GM21390 (cell line): ENCODE results near the gene GPATCH8.
"Not testable (repeated sequence)": the region's sequence is repeated elsewhere in the genome, so short reads cannot be mapped to it uniquely, and the experiment has no call there.

Experiments
- ATAC-seq: cut with Tn5 transposase; IDR thresholded peaks from one replicate; pipeline ENCODE4 v1.9.1; 2021; ENCODE audit not compliant: unreplicated experiment

GPATCH8 gene

DNA sequence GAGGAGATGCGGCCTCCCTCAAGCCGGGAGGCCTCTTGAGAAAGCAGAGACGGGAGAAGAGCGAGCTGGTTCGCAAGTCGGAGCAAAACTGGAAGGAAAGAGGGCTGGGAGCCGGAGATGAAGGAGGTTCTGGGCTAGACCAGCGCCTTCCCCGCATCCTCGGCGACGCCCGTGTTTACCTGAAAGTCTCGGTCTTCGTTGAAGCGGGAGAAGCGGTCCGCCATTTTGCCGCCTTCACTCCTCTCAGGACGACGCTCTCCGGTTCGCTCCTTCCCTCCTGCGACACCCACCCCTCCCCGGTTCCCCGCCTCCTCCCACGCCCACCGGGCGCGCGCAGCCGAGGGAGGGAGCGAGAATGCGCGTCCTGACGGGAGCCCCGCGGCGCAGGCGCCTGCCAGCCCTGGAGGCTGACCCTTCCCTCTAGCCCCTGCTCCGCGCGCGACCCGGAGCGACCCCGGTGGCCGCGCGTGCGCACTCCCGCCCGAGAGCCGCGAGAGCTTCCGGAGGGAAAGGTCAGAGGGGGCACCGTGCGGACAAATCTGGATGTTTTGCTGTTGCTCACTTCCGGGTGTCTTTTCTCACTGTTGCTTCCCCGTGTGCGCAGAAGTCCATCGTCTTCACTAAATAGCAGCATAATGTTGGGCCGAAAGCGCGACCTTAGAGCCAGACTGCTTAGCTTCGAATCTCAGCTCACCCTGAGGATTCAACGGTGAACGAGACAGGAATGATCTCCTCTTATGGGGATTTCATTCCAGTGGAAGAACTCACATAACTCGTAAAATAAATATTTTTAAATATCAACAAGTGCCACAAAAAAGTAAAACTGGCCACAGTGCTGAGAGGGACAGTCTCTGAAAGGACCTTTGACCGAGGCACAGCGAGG is at the start of gene GPATCH8:
GPATCH8 (minus strand) TSS at position 260 of the 883 bp plus-strand sequence; CDS start at position 224, 36 bp downstream.
- peak; percentile 86 for ATAC-seq

DNA sequence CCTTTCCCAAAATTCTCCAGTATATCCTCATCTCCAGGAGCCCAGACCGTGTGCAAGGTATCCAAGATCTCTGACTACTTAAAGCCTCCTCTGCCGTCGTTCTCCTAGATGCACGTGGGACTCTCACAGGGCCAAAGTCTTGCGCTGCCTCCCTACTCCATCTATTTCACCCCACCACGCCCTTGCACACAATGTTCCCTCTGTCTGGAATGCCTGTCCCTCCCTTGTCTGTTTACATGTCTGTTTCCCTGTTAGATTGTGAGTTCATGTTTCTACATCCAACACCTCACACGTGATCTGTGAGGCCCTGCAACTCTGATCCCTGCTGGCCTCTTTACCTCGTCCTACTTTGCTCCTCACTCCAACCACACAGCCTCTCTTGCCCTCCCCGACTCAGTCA is 49.2 kb upstream of the GPATCH8 start:
- ATAC-seq, result no peak

DNA sequence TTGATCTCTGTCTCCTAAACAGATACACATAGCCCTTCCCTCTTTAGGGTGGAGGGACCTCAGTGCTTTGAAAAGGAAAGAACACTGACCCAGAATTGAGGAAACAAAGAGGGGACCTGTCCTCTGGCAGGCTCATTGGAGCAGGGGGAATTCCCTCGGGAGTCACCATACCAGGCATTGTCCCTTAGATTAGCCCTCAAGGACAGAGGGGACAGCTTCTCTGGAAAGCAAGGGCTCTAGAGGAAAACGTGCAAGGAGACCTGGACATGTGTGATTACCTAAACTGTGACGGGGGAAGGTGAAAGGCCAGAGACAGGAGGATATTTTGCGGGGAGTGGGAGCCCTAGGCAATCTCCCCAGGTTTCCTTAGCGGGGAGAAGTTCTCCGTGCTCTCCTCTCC is 46.5 kb upstream of the GPATCH8 start:
- ATAC-seq, result no peak

DNA sequence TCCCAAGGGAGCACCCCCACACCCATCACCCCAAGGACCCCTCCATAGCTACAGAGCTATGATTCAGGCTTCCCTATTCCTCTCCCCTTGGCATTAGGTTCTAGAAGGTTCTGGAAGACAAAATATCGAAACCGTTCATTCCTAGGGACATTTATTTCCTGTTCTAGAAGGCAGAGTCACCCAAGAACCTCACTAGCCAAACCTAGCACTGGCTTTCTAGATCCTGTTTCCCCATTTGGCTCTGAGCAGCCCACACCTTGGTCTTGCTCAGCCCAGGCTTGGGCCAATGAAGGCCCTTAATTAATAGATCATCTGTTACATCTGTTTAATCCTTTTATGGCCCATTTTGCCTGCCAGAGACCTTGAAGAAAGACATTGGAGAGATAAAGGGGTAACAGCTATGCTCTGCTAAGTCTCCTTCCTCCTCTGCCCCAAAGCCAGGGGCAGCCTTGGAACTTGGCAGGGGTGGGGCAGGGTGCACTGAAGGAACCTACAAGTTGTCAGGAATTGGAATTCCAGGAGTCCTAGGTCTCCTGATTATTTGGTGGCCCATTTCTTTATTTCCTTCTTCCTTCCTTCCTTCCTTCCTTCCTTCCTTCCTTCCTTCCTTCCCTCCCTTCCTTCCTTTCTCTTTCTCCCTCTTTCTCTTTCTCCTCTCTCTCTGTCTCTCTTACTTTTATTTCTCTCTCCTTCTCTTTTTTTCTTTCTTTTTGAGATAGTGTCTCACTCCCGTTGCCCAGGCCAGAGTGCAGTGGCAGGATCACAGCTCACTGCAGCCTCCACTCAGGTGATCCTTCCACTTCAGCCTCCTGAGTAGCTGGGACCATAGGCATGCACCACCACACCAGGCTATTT is 45.4 kb upstream of the GPATCH8 start:
- no peak for ATAC-seq

DNA sequence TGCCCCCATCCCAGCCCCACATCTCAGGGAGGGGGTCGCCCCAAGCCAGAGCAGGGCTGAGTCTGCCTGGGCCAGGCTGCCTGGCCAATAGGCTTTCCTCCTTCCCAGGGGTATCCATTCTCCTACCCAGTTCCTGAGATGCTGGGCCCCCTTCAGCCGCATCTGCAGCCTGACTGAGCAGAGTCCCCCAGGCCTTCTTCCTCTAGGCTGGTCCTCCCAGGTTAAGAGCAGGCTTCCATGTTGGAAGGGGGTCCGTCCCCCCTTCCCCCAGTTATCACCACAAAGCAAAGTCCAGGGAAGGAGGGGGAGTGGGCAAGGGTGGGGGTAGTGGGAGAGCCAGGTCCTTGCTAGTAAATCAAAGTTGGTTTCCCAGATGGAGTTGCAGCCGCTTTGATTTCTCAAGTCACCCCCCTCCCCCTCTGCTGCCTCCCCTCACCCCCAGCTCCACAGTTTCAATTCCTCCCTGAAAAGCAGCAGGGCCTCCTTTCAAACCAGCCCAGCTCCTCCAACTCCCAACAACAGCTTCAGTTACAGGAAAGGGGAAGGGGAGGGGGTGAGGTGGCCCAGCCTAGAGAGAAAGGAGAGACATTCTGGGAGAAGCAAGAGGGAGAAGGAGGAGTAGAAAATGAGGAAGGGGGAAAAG is 44.5 kb upstream of the GPATCH8 start:
- ATAC-seq, result no peak

DNA sequence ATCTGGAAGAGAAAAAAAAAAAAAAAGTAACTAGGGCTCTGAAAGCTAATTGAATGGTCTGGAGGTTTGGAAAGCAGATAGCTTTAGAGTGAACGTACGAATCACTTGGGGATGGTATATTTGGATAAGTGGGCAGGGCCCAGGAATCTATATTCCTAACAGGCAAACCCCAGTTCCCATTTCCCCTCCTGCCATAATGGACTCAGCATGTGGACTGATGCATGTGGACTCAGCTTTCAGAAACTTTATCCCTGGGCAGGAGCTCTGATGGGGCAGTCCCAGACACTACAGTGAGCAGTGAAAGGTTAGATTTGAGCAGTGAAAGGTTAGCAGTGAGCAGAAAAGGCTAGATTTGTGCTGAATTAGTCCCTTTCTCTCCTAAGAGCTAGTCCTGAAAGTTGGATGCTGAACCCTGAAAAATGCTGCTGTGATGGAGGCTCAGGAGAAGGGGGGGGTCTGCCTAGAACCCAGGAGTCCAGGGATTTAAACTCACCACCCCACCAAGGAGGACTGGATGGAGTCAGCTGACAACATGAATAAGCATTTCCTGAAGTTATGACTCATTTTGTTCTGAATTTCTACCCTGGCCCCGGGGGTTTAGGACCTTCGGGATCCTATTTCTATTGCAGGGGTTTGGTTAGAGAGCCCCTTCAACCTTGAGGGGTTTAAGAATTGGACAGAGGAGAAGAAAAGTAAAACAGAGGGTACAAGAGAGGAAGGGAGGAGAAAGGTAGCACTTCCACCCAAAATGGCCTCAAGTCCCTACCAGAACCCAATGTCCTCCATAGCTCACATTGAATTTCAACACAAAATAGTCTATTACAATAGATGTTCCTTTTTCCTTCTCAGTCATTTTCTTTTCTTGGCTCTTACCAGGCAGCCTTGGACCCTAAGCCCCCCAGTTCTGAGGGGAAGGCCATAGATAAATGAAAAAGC is 43.7 kb upstream of the GPATCH8 start:
- ATAC-seq, result no peak

DNA sequence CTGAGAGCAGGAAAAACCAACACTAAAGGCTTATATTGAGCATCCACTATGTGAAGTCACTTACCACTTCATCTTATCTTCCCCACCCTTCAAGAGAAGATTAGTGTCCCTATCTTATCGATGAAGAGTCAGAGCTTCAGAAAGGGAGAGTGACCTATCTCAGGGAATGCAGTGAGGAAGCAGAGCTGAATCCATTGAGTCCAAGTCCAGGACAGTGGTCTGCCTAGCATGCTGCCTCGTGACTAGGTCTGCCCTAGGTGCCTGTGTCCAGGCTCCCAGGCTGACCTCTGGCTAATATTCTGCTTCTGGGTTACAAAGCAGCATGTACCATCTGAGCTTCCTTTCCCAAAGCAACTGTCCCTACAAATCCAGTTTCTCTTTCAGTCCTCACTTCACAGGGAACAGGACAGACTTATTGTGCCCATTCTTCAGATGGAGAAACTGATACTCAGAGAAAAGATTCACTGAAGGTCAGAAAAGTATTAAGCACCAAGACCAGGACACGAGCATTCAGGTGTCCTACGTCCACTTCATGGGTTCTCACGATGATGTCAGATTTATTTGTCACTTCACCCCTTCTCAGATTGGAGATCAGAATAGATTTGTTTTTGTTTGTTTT is 40.8 kb upstream of the GPATCH8 start:
- no peak for ATAC-seq

DNA sequence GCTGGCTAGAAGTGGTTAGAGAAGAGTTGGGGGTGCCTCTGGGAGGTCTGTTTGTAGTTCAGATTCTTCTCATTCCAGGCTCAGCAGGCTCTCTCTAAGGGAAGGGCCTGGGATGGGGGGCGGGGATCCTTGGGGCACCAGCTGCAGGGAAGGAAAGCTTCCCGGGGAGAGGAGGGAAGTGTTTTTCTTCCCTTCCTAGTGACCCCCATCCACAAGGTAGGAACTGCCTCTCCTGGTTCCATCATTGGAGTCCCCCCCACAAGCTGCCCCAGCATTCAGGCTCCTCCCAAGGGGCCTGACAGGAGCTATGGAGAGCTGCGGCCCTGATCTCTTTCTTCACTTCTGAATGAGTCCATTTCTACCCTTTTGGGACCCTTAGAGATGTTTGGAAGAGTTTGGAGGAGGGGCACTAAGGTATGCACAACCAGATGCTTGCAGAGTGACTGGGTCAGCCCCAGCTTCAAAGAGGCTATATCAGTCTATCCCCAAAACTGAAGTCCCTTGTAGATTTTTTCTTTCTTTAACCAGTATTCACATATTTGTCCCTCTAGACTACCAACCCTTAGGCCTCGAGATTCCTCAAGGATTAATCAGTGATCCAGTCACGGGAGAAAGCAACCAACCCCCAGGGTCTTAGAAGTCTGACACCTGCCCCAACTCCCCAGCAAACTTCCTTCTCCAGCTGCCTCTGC is 40.2 kb upstream of the GPATCH8 start:
- no peak for ATAC-seq

DNA sequence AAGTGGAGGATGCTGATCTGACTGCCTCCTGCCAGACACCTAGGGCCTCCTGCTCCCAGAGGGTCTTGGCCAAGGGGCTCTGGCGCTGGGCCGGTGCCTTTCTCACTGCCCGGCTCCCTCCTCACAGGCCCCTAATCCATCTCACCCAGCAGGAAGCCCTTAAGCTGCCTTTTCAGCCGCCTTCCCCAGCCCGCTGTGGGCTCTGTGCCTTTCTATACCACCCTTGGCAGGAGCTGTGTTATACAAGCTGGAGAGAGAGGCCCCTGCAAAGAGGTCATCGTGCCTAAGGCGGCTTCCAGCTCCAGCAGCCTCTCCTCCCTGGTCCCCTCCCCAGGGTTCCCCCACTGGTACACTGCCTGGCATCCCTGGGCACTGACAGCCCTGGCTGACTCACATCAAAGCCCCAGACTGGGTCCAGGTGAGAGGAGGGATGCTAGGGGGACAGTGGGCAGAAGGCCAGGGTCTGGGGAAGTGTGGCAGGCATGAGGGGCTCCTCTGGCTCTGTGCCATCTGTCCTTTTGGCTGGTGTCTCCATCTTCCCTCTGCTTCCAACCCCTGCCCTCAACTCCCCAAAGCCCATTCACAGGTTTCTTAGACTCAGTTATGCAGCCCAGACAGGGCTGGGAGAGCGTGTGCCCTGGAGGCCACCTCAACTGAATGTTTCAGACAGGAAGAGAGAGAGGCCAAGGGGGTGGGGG is 38.8 kb upstream of the GPATCH8 start:
- no peak for ATAC-seq

DNA sequence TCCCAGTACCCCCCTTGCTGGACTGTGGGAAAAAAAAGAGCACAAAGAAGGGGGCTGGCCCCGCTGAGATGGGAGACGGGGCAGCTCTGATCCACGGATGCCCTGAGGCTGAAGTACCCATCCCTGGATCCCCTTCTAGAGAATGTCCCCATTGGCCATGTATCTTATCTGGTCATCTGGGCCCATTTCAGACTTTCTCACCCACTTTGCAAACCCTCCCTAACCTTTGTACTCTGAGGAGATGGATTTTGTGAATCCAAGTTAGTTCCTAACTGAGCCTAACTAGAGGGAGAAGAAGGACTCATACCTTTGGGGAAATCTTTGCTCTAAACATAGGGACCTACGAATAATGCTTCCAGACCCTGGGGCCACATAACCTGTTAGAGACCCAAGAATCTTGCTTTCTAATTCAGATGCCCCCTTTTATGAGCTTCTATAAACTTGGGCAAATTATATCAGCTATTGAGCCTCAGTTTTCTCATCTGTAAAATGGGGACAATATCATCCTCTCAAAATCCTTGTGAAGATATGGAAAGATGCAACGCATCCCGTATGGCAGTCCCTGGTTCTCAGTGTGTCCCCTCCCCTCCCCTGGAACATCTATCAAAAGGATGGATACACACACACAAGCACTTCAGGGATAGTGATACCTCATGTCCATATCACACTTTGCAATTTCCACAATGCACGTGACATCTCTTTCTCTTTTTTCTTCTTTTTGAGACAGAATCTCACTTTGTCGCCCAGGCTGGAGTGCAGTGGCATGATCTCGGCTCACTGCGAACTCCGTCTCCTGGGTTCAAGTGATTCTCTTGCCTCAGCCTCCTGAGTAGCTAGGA is 37.3 kb upstream of the GPATCH8 start:
- ATAC-seq, result no peak

DNA sequence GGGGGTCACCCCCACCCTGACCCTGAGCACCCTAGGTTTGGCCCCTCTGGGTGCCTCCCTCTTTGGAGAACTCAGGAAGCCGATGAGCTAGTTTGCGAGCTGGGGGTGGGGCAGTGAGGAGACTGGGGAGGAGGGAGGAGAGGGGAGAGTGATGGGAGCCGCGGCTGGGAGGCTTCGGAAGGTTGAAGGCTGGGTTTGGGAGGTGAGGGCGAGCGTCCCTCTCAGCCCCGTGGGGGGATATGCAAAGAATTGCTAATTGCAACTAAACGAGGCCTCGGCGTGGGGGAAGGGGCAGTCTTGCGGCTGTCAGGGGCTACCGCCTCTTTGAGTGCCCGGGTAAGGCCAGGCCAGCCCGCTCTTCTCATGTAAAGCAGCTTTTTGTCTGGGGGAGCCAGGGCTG is 36.5 kb upstream of the GPATCH8 start:
- no peak for ATAC-seq

DNA sequence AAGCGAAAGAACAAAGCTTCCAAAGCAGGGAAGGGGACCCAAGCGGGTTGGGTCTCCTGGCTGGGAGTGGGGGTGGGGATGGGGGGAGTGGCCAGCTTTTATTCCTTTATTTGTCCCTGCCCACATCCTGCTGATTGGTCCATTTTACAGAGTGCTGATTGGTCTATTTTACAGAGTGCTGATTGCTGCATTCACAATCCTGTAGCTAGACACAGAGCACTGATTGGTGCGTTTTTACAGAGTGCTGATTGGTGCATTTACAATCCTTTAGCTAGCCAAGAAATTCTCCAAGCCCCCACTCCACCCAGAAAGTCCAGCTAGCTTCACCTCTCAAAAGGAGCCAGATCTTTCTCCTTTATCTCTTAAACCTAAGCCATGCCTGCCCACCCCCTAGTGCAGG is 34.7 kb upstream of the GPATCH8 start:
- not testable (repeated sequence) for ATAC-seq

DNA sequence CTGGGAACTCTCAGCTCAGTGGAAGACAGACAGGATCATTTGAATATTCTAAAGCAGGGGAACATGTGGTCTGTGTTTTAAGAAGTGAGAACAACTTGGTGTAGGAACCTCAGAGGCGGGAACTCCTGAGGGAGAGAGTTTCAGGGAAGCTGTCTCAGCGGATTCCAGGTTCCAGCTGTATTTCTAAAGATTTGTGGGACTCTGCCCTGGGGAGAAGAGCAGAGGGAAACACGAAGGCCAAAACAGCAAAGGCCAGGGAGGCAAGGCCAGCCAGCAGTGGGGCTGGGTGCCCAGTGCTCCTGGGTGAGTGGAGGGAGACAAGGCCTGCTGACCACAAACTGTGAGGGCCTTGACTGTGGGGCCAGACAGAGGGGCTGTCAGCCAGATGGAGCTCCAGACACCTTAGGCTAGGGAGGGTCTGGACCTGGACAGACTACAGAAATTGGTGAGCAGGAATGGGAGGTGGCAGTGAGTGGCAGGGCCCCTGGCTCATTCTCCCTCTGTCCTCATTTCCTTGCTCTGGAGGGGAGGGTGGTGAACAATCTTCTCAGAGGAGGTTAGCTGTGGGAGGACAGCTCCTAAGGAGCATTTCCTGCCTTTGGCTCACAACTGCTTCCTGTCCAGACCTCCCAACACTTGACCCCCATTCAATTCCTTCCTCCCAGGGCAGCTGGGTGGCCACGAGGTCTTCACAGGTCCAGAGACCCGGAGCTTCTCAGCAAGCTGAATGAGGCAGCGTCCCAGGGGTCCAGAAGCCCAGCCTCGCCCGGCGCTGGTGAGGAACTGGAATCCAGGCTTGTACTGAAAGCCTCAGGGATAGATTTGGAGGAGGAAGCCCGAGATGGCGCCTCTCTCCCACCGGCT is 33.1 kb upstream of the GPATCH8 start:
- no peak for ATAC-seq

DNA sequence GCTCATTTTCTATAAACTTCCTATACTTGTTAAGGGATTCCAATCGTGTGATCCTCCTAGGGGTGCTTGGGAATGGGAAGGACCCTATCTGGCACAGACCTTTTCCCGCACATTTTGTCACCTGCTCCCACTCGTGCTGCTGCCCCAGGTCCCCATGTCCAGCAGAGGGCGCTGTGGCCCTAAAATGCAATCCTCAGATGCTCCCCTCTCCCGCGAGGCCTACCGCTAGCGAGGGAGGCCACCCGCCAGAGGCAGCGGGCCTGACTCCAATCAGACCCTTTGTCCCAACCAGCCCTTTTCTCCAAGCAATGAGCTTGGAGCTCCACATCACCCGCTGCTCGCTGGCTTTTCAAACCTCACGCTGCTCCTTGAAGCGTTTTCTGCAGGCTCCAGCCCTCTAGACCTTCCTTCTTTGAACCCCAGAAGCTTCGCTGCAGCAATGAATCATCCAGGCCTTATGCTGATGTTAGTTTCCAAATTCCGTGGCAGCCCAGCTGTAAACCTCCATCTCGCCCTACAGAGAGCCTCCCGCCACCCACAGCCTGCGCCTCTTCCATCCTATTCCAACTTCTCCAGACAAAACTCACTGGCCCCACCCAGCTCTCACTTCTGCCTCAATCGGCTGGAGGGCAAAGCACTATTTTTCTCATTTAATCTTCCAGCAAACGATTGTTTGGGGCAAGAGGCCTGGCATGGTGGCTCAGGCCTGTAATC is 30.5 kb upstream of the GPATCH8 start:
- ATAC-seq, result no peak

DNA sequence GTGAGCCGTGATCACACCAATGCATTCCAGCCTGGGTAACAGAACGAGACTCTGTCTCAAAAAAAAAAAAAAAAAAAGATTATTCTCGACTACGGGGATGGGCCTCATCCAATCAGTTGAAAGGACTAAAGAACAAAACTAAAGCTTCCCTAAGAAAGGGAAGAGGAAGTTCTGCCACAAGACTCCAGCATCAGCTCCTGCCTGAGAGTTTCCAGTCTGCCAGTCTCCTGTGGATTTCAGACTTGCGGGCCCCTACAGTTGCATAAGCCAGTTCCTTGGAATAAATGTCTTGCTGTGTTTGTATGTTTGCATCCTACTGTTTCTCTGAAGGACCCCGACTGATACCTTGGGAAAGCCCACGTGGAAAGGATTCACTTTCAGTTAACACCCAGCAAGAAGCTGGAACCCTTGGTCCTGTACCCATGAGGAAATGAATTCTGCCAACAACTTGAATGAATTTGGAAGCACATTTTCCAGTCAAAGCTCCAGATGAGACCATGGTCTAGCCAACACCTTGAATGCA is 27.8 kb upstream of the GPATCH8 start:
- ATAC-seq, result no peak

DNA sequence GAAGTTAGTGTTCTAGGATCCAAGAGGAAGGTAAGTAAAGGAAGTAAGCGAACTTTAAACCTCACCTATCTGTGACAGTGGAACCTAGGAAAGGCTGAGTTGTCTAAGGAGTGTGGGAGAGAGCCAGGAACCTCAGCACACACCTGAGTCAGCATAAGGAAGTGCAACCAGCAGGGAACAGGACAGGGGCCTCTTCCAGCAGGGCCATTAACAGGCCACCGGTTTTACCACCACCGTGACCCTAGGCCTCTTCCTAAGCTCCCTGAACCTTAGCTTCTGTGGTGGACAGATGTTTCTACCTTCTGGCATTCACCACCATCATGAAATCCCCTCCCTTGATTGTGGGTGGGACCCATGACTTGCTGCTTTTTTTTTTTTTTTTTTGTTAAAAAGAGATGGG is 26.7 kb upstream of the GPATCH8 start:
- ATAC-seq, result no peak
